Chondrocyte (in vitro differentiated cells): ENCODE results near the gene BNIPL. TPM values are rescaled to one million over a fixed set of nuclear protein-coding genes. Genes with fewer than 3 reads are reported as not detected.

Experiments used
- DNase-seq: peaks from one replicate; pipeline ENCODE4 v3.0.0; 2021; ENCODE audit warnings: mixed read lengths, low spot score
- H3K27ac Mint-ChIP-seq: one replicate; pipeline ENCODE4 v1.8.0; 2021; ENCODE audit warnings: mild to moderate bottlenecking, moderate library complexity, mixed read lengths; ENCODE audit not compliant: unreplicated experiment
- H3K27me3 Mint-ChIP-seq: 2 replicates; pipeline ENCODE4 v1.8.0; 2021; ENCODE audit warnings: low read depth, mixed read lengths
- H3K36me3 Mint-ChIP-seq: 2 replicates; pipeline ENCODE4 v1.8.0; 2021; ENCODE audit warnings: low read depth, mixed read lengths
- H3K4me1 Mint-ChIP-seq: 2 replicates; pipeline ENCODE4 v1.8.0; 2021; ENCODE audit warnings: low read depth, mild to moderate bottlenecking, mixed read lengths
- H3K4me3 Mint-ChIP-seq: one replicate; pipeline ENCODE4 v1.8.0; 2021; ENCODE audit warnings: mild to moderate bottlenecking, moderate library complexity, mixed read lengths; ENCODE audit not compliant: unreplicated experiment
- H3K9me3 Mint-ChIP-seq: 2 replicates; pipeline ENCODE4 v1.8.0; 2021; ENCODE audit warnings: low read depth, mixed read lengths
- CTCF ChIP-seq: fragments of 200-600 bp; sonication (generic); IDR thresholded peaks from 2 replicates; pipeline ENCODE4 v1.5.0; 2021; ENCODE audit warnings: antibody characterized with exemption, mild to moderate bottlenecking, moderate library complexity
- total RNA-seq: library from RNA; stranded (reverse); gene quantifications from 3 replicates; pipeline ENCODE4 v1.2.1, GENCODE V29; 2021

BNIPL gene
- total RNA-seq, 1 donor from 2014 or later, result 0.62 TPM

- Mint-ChIP-seq H3K36me3 (peaks cover 6% of the 10 kb centered on the region), H3K4me1 (peaks cover 11% of the 10 kb centered on the region), H3K27ac (no peak overlapping the region), H3K4me3 (no peak overlapping the region), H3K27me3 (no peaks in the 10 kb centered on the region), H3K9me3 (no peaks in the 10 kb centered on the region)
- DNase-seq, result no peak
- peak; percentile 91 for TF ChIP-seq CTCF
Observed at GRCh38 chr1:150995896-150996295, 40.5 kb upstream of the BNIPL start.

GRCh38 chr1:150997126-150997872, 39.1 kb upstream of the BNIPL start:
- DNase-seq, result peak; percentile 79
- no peak for TF ChIP-seq CTCF
- Mint-ChIP-seq H3K27me3 (no peaks in the 10 kb centered on the region), H3K4me3 (no peak overlapping the region), H3K9me3 (no peaks in the 10 kb centered on the region), H3K4me1 (peaks cover 11% of the 10 kb centered on the region), H3K27ac (no peak overlapping the region), H3K36me3 (peaks cover 13% of the 10 kb centered on the region)

GRCh38 chr1:150997949-150998348, 38.4 kb upstream of the BNIPL start:
- H3K4me3 Mint-ChIP-seq, result no peak overlapping the region
- peaks cover 15% of the 10 kb centered on the region for H3K36me3 Mint-ChIP-seq
- no peak overlapping the region for H3K27ac Mint-ChIP-seq
- no peaks in the 10 kb centered on the region for H3K27me3 Mint-ChIP-seq
- no peak for DNase-seq
- H3K4me1 Mint-ChIP-seq, result peaks cover 14% of the 10 kb centered on the region
- H3K9me3 Mint-ChIP-seq, result no peaks in the 10 kb centered on the region
- no peak for TF ChIP-seq CTCF

GRCh38 chr1:150999051-150999674, 37.2 kb upstream of the BNIPL start:
- Mint-ChIP-seq H3K4me3 (no peak overlapping the region), H3K9me3 (no peaks in the 10 kb centered on the region), H3K27me3 (no peaks in the 10 kb centered on the region), H3K27ac (peak overlapping the region; percentile 73), H3K4me1 (peaks cover 18% of the 10 kb centered on the region), H3K36me3 (peaks cover 15% of the 10 kb centered on the region)
- no peak for TF ChIP-seq CTCF
- no peak for DNase-seq

GRCh38 chr1:150999926-151000325, 36.5 kb upstream of the BNIPL start:
- no peak for TF ChIP-seq CTCF
- Mint-ChIP-seq H3K36me3 (peaks cover 15% of the 10 kb centered on the region), H3K4me3 (no peak overlapping the region), H3K9me3 (no peaks in the 10 kb centered on the region), H3K4me1 (peaks cover 21% of the 10 kb centered on the region), H3K27me3 (no peaks in the 10 kb centered on the region), H3K27ac (no peak overlapping the region)
- DNase-seq, result no peak
